DND-41 (cell line): Measurements from ENCODE around the gene IL9.

ENCODE experiments used
- EZH2 ChIP-seq: IDR thresholded peaks from 3 replicates; pipeline ENCODE4 v1.6.1; 2012; ENCODE audit warnings: borderline replicate concordance, low read depth, mild to moderate bottlenecking, moderate library complexity, low read length, inconsistent platforms; ENCODE audit not compliant: severe bottlenecking
- TF ChIP-seq, protein P1 (sequence below): IDR thresholded peaks from 2 replicates; pipeline ENCODE4 v1.5.1; 2012; ENCODE audit warnings: borderline replicate concordance, low read length, moderate library complexity, mild to moderate bottlenecking; ENCODE audit not compliant: poor library complexity, severe bottlenecking; ENCODE audit errors: extremely low read depth

DNA sequence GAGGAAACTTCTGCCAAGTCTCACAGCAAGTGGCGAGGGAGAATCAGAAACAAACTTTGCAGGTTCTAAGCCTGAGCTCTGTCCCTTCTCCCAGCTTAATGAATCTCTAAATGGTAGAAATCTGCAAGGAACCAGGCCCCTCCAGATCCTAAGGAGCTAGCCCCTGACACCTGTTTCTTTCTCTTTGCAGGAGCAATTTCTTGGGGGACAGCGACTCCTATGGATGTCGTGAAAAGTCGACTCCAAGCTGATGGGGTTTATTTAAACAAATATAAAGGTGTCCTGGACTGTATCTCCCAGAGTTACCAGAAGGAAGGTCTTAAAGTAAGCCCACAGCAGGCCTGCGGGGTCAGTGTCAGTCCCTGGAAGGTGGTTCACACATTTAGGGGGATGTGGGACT lies 21.8 kb downstream of the IL9 start:
- TF ChIP-seq, protein P1, sequence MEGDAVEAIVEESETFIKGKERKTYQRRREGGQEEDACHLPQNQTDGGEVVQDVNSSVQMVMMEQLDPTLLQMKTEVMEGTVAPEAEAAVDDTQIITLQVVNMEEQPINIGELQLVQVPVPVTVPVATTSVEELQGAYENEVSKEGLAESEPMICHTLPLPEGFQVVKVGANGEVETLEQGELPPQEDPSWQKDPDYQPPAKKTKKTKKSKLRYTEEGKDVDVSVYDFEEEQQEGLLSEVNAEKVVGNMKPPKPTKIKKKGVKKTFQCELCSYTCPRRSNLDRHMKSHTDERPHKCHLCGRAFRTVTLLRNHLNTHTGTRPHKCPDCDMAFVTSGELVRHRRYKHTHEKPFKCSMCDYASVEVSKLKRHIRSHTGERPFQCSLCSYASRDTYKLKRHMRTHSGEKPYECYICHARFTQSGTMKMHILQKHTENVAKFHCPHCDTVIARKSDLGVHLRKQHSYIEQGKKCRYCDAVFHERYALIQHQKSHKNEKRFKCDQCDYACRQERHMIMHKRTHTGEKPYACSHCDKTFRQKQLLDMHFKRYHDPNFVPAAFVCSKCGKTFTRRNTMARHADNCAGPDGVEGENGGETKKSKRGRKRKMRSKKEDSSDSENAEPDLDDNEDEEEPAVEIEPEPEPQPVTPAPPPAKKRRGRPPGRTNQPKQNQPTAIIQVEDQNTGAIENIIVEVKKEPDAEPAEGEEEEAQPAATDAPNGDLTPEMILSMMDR = no peak
- no peak for TF ChIP-seq EZH2
